Activated CD8-positive, alpha-beta memory T cell treated with anti-CD3 and anti-CD28 coated beads for 36 hours (primary cell): ENCODE results near the gene COL1A2. TPM values are rescaled to one million over a fixed set of nuclear protein-coding genes. Genes with fewer than 3 reads are reported as not detected.

Experiments
- CTCF ChIA-PET: fragments of 350-600 bp; sonication (Branson Sonifier 250); formaldehyde crosslinking; loops from one replicate; lab custom pipeline; 2021; ENCODE audit warnings: antibody characterized with exemption; lab: Charles Lee
- POLR2A ChIA-PET: fragments of 350-600 bp; sonication (Branson Sonifier 250); formaldehyde crosslinking; loops from one replicate; lab custom pipeline; 2021; ENCODE audit warnings: antibody characterized with exemption; lab: Charles Lee
- total RNA-seq, 2 experiments: library from RNA; stranded (reverse); gene quantifications; one replicate each; pipeline ENCODE4 v1.2.3, GENCODE V29; 2021

The COL1A2 gene
- total RNA-seq: under 1 TPM; 0.21 to 0.23 TPM

DNA sequence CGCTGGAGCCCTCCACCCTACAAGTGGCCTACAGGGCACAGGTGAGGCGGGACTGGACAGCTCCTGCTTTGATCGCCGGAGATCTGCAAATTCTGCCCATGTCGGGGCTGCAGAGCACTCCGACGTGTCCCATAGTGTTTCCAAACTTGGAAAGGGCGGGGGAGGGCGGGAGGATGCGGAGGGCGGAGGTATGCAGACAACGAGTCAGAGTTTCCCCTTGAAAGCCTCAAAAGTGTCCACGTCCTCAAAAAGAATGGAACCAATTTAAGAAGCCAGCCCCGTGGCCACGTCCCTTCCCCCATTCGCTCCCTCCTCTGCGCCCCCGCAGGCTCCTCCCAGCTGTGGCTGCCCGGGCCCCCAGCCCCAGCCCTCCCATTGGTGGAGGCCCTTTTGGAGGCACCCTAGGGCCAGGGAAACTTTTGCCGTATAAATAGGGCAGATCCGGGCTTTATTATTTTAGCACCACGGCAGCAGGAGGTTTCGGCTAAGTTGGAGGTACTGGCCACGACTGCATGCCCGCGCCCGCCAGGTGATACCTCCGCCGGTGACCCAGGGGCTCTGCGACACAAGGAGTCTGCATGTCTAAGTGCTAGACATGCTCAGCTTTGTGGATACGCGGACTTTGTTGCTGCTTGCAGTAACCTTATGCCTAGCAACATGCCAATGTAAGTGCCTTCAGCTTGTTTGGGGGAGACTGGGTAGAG is at the start of gene COL1A2:
Gene COL1A2 (plus strand): TSS at position 459 of the 704 bp plus-strand sequence. CDS start 137 bp downstream, at position 596.
- CTCF ChIA-PET: interaction anchor here (0.6 to 1.7 kb wide), 3 partner anchors 45 to 330 kb away, joined by 3 read pairs; no protein-coding TSS in a partner anchor
- POLR2A ChIA-PET: no interaction called here

DNA sequence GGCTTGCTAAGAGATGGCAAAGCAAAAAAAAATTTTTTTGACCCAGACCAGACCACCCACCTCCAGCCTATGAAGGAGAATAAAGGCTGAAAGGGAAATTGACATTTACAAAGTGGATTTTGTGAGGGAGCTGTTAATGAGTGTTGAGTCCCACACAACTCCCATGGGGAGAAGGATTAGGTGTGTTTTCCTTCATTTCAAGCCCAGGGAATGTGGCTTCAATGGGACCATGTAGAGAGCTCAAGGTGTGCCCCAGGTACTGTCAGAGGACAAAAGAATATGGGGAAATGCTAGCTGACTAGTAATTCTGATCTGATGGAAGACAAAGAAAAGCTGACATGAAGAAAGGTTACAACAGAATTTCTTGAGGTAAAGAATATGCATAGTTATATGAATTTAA is 48.8 kb upstream of the COL1A2 start:
- CTCF ChIA-PET: no interaction called here
- POLR2A ChIA-PET: no interaction called here

DNA sequence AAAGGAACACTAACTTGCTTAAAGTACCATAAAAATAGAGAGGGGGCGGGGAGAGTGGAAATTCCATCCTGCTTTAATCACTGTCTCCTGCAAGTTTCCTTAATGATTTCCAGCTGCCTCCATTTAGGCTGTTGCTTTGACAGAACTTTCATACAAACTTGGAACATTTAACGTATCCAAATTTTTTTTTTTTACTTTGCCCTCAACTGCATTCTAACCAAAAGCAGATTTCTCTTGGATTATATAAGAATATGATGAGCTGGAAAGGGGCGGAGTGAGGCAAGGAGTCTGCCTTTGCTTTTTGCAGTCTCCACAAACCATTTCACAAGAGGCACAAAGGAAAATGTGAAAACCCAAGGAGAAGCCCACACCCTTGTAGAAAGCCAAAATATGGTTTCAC is 46.6 kb upstream of the COL1A2 start:
- CTCF ChIA-PET: no interaction called here
- POLR2A ChIA-PET: no interaction called here

DNA sequence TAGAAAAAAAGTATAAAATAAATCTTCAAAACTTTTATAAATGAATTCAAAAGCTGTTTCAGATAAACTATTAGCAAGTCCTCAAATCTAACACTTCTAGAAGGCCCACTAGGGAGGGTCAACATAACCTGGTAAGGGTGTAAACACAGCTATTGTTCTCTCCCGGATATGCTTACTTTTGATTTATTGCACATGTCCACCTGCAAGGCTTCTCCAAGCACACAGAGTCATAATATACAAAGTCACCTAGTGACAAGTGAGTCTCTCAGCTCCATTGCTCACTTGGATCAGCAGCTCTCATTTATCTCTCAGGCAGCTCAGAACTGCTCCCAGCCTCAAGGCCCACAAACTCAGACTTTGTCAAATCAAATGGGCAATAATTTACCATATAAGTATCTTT is 44.0 kb upstream of the COL1A2 start:
- CTCF ChIA-PET: no interaction called here
- POLR2A ChIA-PET: no interaction called here

DNA sequence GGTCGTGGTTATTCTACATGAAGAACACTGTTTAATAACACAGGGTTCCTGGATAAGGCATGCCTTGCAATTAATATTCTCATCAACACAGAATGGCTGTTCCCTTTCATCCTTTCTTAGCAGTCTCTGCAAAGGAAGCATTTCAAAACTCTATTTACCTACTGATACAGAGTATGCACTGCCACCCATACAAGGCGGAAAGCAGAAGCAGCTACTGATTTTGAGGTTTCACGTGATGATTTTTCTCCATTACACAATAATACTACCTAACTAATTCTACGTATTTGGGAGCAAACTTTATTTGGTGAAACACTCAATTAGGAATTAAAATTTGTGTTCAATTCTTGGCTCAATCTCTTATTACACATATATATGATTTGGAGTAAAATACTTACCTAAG is 43.0 kb upstream of the COL1A2 start:
- CTCF ChIA-PET: no interaction called here
- POLR2A ChIA-PET: no interaction called here

DNA sequence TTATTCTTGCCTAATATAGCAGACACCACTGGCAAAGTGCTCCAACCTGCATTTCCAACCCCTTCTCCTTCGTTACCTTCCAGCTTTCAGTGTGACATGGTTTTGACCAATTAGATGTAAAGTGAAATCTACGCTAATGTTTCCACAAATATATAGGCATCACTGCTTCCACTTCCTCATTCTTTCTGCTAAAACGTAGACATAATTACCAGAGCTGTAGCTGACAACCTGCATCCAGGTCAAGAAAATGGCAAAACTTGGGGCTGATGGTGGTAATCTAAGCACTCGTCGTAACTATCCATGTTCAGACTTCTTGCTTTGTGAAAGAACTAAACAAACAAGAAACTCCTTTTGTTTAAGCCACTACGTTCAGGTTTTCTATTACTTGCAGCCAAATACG is 41.8 kb upstream of the COL1A2 start:
- CTCF ChIA-PET: no interaction called here
- POLR2A ChIA-PET: no interaction called here

DNA sequence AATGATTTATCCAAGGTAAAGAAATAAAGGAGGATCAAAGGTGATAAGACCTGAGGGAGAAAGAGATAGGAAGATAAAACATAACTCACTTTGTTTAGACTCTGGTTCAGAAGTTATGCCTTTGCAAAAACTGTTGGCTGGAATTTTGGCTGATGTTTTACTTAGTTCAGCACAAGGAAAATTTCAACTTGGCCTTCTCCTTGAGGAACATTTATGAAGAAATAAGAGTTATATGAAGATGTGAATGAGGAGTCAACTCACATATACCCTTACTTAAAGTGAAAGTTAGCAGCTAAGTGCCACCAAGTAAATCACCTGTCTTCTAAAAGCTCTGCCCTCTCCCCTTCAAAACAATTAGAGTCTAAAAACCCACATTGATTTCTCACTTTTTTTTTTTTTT is 39.7 kb upstream of the COL1A2 start:
- POLR2A ChIA-PET: no interaction called here
- CTCF ChIA-PET: interaction anchor here (0.5 to 0.6 kb wide), 2 partner anchors 26 to 1526 kb away, joined by 3 to 4 read pairs; no protein-coding TSS in a partner anchor

DNA sequence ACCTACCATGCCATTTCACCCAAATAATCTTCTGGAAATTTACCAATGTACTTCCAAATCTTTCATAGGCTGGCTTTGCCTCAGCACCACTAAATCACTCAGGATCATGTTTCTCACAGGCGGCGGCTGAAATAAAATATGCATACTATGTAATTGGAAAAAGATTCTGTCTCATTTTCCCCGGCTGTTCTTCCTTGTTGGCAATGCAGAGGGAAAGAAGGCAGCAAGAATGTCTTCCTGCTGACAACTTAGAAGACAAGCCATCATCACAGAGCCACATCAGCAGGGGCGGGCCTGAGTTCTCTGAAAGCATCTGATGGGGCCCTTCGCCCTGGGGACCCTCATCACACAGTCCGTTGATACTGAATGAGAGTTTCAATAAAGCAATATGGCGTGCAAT is 39.2 kb upstream of the COL1A2 start:
- CTCF ChIA-PET: interaction anchor here (0.6 kb wide), 1 partner anchor 1525 kb away, joined by 3 read pairs; no protein-coding TSS in a partner anchor

DNA sequence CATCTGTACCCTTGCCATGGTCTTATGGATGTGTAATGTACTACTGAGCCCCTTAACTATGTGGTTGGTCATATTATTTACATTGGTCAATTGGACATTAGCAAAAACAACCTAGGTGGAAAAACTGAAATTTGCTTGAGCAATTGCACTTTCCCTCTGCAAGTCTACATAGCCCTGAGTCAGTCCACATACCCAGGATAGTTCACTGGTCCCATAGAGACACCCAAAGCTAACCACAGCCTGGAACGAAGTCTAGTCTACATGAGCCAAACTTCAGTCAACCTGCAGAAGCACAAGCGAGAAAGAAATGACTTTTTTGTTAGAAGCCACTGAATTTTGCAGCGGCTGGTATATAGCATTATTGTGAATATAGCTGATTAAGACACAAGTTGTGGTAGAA is 37.6 kb upstream of the COL1A2 start:
- POLR2A ChIA-PET: no interaction called here

More for the DNA sequence above, 39.2 kb upstream of the COL1A2 start:
- POLR2A ChIA-PET: no interaction called here

DNA sequence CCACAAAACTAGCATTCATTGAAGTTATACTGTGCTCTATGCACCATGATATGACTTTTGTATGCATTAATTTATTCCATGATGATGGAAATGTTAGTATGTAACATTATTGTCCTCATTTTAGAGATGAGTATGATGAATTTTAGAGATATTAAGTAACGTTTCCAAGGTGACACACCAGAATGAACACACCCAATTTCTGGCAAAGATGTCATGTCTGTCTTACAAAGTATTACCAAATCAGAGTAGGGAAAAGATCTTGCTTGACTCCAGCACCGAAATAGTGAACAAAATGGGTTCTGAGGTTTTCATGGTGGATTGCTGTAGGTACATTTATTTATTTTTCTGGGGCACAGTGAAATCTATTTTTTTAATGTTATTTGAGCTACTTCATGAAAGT is 33.8 kb upstream of the COL1A2 start:
- POLR2A ChIA-PET: no interaction called here
- CTCF ChIA-PET: no interaction called here

More for the DNA sequence above, 37.6 kb upstream of the COL1A2 start:
- CTCF ChIA-PET: no interaction called here

DNA sequence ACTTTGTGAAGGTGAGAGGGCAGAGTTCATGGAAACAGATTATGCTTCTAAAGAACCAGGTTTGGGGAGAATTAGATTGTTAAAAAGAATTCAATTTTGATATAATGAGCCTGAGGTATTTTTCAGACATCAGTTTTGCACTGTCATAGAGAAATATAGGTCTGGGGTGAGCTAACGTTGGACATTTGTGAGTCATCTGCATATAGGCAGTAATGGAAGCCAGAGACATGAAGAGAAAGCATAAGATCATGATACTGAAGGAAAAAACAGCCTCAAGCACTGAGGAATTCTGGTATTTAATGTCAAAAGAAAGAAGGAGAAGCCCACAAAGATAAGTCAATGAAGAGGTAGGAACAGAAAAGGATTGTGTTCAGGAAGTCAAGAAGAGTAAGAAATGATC is 32.4 kb upstream of the COL1A2 start:
- ChIA-PET POLR2A (interaction anchor here (0.7 kb wide), 1 partner anchor 461 kb away, joined by 4 read pairs; no protein-coding TSS in a partner anchor), CTCF (no interaction called here)

DNA sequence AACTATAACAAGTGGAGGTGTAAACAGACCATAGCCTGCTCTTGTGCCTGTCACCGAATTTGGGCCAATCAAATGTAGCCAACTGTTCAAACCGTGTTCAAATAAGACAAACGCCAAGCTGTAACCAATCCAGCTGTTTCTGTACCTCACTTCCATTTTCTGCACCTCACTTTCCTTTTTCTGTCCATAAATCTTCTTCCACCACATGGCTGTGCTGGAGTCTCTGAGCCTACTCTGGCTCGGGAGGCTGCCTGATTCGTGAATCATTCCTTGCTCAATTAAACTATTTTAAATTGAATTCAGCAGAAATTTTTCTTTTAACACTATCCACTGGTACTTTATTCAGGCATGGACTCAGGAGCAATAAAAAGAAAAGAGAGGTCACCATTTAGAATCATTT is 29.9 kb upstream of the COL1A2 start:
- CTCF ChIA-PET: no interaction called here
- POLR2A ChIA-PET: no interaction called here

DNA sequence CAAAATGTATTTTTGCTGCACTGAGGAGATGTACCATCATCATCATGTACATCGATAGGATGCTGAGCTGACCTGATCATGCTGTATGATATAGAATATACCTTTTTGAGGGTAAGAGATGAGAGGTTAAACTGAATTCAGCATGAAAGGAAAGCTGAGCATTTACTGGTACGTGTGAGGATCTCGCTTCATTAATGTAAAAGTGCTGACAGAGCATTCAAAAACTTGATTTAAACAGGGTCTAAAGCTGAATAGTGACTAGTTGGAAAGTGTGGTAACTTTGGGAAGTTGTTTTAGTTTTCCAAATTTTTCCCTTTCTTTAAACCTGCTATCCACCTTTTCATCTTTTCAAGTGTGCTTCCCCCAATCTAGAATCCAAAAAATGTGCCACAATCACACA is 28.5 kb upstream of the COL1A2 start:
- ChIA-PET POLR2A (no interaction called here), CTCF (no interaction called here)

DNA sequence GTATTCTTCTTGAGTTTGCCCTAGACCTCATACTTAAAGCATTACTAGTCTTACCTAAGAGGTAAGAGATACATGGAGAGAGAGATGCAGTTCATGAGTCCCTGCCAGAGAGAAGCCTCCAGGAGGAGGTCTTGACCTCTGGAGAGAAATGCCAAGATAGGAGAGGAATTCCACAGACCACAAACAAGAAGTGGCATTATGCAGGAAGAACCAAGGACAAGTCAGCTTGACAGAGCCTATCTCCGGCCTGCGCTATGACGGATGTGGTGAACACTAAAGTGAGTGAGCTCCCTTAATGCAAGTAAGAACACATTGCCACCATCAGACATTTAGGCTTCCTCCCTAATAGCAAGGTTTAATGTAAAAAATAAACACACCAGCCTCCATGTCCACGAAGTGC is 27.9 kb upstream of the COL1A2 start:
- ChIA-PET CTCF (no interaction called here), POLR2A (no interaction called here)

DNA sequence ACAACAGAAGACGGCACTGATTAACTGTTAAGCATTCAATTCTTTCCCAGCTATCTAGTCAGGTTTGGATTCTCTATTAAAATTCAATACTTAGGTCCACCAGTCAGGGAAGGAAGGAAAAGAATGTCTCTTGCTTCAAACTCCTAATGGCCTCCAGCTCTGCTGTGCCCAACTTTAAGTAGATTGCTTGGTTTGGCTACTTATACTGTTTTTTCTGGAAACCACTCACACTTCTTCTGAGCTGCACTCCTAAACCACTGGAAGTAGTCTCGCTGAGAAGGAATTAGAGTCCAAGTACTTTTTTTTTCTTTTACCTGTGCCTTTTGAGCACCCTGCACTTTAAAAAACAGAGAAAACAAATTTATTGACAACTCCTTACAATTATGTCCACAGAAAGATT is 26.7 kb upstream of the COL1A2 start:
- POLR2A ChIA-PET: no interaction called here
- CTCF ChIA-PET: no interaction called here

DNA sequence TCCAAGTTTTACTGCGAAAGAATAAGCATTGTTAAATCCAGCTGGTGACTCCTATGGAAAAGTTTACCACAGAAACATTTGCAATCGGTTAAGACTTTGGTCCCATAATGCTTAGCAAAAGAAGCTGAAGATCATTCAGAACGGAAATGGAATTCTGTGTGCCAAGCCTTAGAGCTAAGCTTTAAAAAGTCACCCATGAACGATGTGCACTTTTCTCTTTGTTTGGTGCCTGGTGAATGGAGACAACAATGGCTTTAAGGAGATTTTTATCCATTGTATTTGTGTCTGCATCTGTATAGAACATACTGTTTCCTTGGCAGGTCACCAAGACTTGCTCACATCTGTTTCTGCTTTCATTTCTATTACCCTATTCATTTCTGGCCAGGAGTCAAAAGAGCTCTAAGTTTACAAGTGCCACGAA is 26.3 kb upstream of the COL1A2 start:
- ChIA-PET CTCF (no interaction called here), POLR2A (no interaction called here)

DNA sequence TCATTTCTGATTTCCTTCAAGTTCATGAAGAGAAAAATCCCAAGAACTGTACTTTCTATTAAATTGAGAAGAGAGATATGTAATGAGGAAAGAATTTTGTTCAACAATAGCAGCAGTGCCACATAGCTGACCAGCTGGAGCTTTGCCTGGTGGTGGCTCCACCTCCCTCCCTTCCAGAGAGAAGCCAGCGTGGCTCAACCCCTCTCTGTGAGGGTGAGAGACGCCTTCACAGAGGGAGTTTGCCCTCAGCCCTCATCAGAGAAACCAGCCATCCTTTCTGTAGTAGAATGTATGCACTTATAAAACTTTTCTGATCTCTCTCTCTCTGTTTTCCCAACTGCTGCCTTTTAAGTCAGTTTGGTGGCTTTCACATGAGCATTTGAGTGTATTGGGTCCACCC is 20.5 kb upstream of the COL1A2 start:
- ChIA-PET POLR2A (no interaction called here), CTCF (no interaction called here)

DNA sequence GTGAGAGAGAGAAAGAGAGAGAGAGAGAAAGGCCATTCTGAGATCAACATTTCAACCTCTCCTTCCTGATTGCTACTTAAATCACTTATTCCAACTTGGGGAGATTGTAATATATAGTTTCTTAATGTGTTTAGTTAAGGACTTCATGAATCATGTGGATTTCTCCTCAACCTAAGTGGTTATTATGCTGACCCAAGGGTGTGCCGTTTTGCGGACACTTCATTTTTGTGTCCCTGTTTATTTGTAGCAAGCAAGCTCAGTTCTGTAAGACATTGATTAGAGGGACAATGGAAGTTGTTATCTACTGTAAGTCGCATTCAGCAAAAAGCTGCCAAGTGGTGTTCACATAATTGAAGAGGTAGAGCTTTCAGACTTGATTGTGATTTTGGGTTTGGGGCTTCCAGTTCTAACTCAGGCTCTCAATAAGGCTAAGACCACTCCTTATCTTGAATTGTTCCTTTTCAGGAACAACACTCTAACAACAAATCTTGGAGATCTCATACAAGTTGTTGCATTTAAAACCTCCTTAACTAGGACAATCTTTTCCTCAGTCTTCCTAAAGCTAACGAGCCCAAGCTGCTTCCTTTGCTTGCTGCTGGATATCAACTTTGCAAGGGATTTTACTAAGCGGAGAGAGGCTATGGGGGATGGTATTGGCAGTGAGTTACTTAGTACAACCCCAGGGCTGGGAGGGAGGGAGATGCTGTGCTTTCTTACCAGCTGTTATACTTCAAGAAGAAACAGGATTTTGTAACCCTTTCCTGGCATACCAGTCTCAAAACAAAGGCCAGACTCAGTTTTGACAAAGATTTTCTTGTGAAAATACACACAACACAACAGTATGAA is 19.8 kb upstream of the COL1A2 start:
- POLR2A ChIA-PET: no interaction called here
- CTCF ChIA-PET: no interaction called here

DNA sequence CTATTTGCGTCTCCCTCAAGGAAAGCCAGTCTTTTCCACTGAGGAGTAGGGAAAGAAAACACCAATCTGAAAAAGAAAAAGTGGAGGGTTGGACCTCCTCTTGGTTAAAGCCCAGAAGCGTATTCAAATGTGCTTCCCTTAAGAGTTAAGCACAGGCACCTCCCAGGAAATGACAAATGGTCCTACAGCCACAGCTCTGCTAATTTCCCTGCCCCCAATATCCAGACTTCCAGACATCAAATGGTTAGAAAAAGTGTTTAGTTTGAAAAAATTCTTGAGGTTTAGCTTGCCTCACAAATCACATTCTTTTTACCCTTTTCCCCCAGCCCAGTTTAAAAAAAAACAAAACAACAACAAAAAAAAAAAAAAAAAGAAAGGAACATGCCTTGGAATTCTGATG is 19.0 kb upstream of the COL1A2 start:
- CTCF ChIA-PET: no interaction called here
- POLR2A ChIA-PET: interaction anchor here (0.7 kb wide), 1 partner anchor 1090 kb away, joined by 9 read pairs; no protein-coding TSS in a partner anchor

DNA sequence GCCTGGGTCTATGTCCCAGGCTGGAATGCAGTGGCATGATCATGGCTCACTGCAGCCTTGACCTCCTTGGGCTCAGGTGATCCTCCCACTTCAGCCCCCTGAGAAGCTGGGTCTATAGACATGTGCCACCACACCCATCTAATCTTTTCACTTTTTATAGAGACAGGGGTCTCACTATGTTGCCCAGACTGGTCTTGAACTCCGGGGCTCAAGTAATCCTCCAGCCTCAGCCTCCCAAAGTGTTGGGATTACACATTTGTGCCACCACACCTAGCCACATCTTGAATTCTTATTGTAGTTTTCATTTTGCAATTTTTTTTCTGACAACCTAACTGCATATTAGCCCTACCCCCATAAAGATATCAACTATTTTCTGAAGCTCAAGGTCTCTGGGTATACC is 18.4 kb upstream of the COL1A2 start:
- ChIA-PET CTCF (no interaction called here), POLR2A (interaction anchor here (0.7 kb wide), 1 partner anchor 1091 kb away, joined by 9 read pairs; no protein-coding TSS in a partner anchor)
